HS-27A (cell line): Measurements from ENCODE around the gene TEX28.
"Not testable (repeated sequence)": the region's sequence is repeated elsewhere in the genome, so short reads cannot be mapped to it uniquely, and the experiment has no call there.

ENCODE experiments used
- DNase-seq: peaks from one replicate; pipeline ENCODE4 v3.0.0-alpha.2; 2012; ENCODE audit warnings: low read depth, missing footprints

The TEX28 gene

GRCh38 chrX:154310616-154311536, 16.0 kb upstream of the TEX28 start:
- no peak for DNase-seq

GRCh38 chrX:154309041-154309775, 14.3 kb upstream of the TEX28 start:
- DNase-seq, result no peak

GRCh38 chrX:154308108-154308946, 13.4 kb upstream of the TEX28 start:
- no peak for DNase-seq

- DNase-seq, result no peak
Measured at GRCh38 chrX:154307202-154307601, 12.3 kb upstream of the TEX28 start.

- DNase-seq, result no peak
Measured at GRCh38 chrX:154305541-154306205, 10.7 kb upstream of the TEX28 start.

GRCh38 chrX:154304846-154305245, 9.9 kb upstream of the TEX28 start:
- no peak for DNase-seq

GRCh38 chrX:154303476-154303875, 8.6 kb upstream of the TEX28 start:
- no peak for DNase-seq

- DNase-seq, result not testable (repeated sequence)
Measured at GRCh38 chrX:154302998-154303397, 8.1 kb upstream of the TEX28 start.

- DNase-seq, result no peak
Measured at GRCh38 chrX:154300816-154301215, 5.9 kb upstream of the TEX28 start.

- DNase-seq, result no peak
Measured at GRCh38 chrX:154298312-154298711, 3.4 kb upstream of the TEX28 start.

GRCh38 chrX:154296731-154297130, 1.8 kb upstream of the TEX28 start:
- no peak for DNase-seq

- DNase-seq, result no peak
Measured at GRCh38 chrX:154295664-154296310, 863 bp upstream of the TEX28 start, which contains the start of gene TKTL1. TKTL1 (plus strand) TSS chrX:154295795; CDS start chrX:154295860, 65 bp downstream.

- not testable (repeated sequence) for DNase-seq
Measured at GRCh38 chrX:154286406-154286805, 8.5 kb downstream of the TEX28 start.

- DNase-seq, result not testable (repeated sequence)
Measured at GRCh38 chrX:154284489-154285338, 10.2 kb downstream of the TEX28 start.

GRCh38 chrX:154269245-154269644, 25.7 kb downstream of the TEX28 start:
- not testable (repeated sequence) for DNase-seq

GRCh38 chrX:154263072-154263471, 31.9 kb downstream of the TEX28 start:
- DNase-seq, result not testable (repeated sequence)

GRCh38 chrX:154258711-154259110, 36.2 kb downstream of the TEX28 start:
- not testable (repeated sequence) for DNase-seq

GRCh38 chrX:154257282-154257681, 37.6 kb downstream of the TEX28 start, which contains the start of gene OPN1MW3:
OPN1MW3 (plus strand) TSS chrX:154257582; CDS start chrX:154257620, 38 bp downstream.
- not testable (repeated sequence) for DNase-seq

- DNase-seq, result not testable (repeated sequence)
Measured at GRCh38 chrX:154248076-154248475, 46.8 kb downstream of the TEX28 start.
